Eye (tissue), 1 donor: ENCODE measurements around the gene NME5.
"Not testable (repeated sequence)": the region's sequence is repeated elsewhere in the genome, so short reads cannot be mapped to it uniquely, and the experiment has no call there.

Source experiments
- DNase-seq: peaks from one replicate; pipeline ENCODE4 v3.0.0-alpha.2; 2015

Gene NME5, protein sequence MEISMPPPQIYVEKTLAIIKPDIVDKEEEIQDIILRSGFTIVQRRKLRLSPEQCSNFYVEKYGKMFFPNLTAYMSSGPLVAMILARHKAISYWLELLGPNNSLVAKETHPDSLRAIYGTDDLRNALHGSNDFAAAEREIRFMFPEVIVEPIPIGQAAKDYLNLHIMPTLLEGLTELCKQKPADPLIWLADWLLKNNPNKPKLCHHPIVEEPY

DNA sequence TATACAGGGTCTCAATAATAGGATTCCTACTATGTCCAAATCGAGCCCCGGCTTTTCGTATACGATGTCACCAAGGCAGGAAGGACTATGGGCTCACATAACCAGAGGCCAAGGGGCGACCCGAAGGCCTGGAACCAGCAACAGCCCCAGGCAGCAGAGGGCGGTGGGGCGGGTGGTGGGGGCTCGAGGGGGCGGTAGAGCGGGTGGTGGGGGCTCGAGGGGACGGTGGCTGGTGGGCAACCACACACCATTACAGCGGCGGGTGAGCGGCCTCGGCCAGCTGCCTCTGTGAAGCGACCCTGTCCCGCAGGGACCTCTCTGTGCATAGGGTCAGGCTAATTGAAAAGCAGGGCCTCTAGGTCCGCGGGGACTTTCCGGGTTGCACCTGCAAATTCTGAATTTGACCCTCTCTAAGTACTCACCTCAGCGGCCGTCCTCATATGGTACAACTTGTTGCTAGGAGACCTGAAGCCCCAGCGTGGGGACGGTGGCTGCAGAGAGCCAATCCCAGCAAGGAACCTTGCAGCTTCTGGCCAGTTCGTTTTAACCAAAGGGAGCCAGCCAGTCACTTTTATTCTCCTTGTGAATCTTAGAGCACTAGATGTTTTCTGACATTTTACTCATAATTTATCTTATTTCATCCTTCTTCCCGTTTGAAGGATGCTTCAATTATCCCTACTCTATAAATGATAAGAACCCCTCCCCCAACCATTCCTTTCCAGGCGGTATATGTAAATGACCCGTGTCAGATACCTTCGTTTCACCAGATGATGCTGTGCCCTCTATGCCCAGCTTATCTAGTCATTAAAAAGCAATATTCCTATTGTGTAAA lies at the start of gene NME5:
NME5 (minus strand) TSS at position 480 of the 832 bp plus-strand sequence. CDS start 648 bp downstream, outside the sequence.
- DNase-seq = peak; percentile 91

- DNase-seq = no peak
Observed at GRCh38 chr5:138188626-138189025, 49.4 kb upstream of the NME5 start.

DNA sequence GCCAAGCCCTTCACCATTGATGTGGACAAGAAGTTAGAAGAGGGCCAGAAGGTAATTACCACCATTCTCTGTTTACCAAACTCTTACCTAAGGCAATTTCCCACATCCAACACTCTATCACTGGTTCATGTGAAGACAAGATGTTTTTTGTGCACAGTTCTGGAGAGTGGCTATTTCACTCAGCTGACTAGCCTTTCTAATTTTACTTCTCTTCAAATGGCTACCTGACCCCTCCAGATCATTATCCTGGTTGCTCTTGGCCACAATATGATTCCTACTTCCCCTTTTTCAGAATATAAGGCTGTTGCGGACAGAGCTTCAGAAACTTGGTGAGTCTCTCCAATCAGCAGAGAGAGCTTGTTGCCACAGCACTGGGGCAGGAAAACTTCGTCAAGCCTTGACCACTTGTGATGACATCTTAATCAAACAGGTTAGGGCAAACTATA lies 46.8 kb upstream of the NME5 start:
- DNase-seq = no peak

DNA sequence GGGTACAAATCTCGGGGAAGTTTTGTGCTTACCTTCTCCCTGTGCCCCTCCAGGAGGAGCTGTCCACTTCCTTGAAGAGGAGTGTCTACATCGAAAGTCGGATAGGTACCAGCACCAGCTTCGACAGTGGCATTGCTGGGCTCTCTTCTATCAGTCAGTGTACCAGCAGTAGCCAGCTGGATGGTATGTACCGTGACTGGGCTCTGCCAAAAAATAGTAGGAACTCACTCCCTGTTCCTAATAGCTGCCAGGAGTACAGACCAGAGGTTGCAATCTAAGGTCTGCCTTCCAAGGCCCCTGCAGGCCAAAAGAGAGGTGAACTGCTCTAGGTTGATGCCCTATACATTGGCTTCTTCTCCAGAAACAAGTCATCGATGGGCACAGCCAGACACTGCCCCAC lies 43.6 kb upstream of the NME5 start:
- no peak for DNase-seq

DNA sequence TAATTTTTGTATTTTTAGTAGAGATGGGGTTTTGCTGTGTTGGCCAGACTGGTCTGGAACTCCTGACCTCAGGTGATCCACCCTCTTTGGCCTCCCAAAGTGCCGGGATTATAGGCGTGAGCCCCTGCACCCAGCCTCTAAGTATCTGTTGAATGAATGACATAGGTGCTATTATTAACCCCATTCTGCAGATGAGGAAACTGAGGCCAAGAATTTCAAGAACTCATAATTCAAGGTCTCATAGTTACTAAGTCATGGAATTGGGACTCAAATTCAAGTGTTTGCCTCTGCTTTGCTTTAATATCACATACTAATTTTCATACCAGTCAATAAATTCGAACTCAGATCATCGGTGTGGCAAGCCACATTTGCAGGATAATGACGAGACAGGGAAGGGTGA lies 41.6 kb upstream of the NME5 start:
- no peak for DNase-seq

- DNase-seq = peak; percentile 82
Observed at GRCh38 chr5:138180183-138180782, 41.1 kb upstream of the NME5 start.

- DNase-seq = no peak
Observed at GRCh38 chr5:138179277-138179857, 40.1 kb upstream of the NME5 start.

GRCh38 chr5:138178516-138179276 lies 39.5 kb upstream of the NME5 start, which contains the start of the genes BRD8 and KIF20A:
TSS of gene BRD8 (minus strand) at chr5:138178630. CDS start at chr5:138178614, 16 bp downstream.
TSS of gene KIF20A (plus strand) at chr5:138179112. CDS start at chr5:138179681, 569 bp downstream.
- peak; percentile 99 for DNase-seq

- peak; percentile 59 for DNase-seq
Observed at GRCh38 chr5:138177941-138178515, 38.8 kb upstream of the NME5 start.

DNA sequence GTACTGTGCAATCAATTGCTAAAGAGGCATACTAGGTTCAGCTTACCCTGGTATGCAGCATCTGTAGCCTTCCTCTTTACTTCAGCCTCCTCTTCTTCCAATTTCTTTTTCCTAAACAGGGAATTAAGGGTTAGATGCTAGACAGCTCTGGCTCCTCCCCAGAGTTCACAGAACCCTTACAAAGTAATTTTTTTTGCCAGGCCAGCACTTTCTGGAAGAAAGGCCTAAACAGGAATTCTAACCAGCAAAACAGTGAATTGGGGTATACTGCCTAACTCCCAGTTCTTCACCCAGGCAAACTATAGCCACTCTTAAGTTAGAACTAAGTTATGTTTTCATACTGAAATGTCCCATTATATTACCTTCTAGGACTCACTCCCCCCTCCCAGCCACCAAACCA lies 31.1 kb upstream of the NME5 start:
- no peak for DNase-seq

- DNase-seq = no peak
Observed at GRCh38 chr5:138169124-138169523, 29.9 kb upstream of the NME5 start.

GRCh38 chr5:138163721-138164120 lies 24.5 kb upstream of the NME5 start:
- no peak for DNase-seq

GRCh38 chr5:138160706-138161105 lies 21.5 kb upstream of the NME5 start:
- DNase-seq = no peak

DNA sequence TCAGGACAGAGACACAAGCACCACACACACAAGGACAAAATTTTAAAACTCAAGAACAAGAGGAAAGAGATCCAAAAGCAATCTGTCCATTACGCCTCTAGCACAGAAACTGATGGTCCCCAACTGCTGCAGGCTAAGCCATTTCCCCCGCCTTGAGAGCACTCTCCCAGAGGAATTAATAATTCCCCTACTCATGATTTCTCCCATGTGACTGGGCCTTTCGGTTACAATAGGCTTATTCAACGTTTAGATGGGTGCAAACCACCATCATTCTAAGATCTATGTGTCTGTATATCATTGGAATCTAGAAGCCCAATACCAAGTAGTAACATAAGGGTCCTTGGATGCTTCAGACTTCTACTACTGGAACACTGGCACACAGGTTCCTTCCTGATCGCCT lies 20.4 kb upstream of the NME5 start:
- no peak for DNase-seq

- DNase-seq = no peak
Observed at GRCh38 chr5:138157626-138158025, 18.4 kb upstream of the NME5 start.

DNA sequence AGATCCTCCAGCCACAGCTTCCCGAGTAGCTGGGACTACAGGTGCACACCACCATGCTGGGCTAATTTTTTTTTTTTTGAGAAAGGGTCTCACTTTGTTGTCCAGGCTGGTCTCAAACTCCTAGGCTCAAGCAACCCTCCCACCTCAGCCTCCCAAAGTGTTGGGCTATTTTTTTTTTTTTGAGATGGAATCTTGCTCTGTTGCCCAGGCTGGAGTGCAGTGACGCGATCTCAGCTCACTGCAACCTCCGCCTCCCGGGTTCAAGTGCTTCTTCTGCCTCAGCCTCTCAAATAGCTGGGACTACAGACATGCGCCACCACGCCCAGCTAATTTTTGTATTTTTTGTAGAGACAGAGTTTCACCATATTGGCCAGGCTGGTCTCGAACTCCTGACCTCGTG lies 16.7 kb upstream of the NME5 start:
- DNase-seq = not testable (repeated sequence)

DNA sequence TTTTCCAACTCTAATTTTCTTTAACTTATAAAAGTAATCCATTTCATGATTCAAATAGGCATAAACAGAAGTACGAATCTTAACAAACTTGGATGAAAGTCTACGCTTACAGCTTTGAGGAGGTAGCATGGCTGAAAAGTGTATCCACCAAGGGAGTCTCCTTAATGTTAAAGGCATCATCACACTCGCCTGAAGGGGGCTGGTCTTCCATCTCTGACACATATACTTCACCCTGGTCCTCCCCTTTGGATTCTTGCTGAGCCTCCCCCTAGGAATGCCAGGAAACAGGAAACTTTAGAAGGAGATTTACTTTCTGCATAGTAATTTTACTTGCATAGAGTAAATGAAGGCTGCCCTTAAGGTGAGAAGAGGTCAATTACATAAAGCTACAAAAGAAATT lies 10.3 kb upstream of the NME5 start:
- DNase-seq = no peak

- DNase-seq = no peak
Observed at GRCh38 chr5:138148811-138149210, 9.6 kb upstream of the NME5 start.

DNA sequence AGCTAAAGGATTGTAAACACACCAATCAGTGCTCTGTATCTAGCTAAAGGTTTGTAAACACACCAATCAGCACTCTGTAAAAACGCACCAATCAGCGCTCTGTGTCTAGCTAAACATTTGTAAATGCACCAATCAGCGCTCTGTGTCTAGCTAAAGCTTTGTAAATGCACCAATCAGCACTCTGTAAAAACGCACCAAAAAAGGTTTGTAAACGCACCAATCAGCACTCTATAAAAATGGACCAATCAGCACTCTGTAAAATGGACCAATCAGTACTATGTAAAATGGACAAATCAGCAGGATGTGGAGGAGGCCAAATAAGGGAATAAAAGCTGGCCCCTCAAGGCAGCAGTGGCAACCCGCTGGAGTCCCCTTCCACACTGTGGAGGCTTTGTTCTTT lies 4.3 kb upstream of the NME5 start:
- DNase-seq = not testable (repeated sequence)

GRCh38 chr5:138141734-138142133 lies 2.5 kb upstream of the NME5 start:
- no peak for DNase-seq

DNA sequence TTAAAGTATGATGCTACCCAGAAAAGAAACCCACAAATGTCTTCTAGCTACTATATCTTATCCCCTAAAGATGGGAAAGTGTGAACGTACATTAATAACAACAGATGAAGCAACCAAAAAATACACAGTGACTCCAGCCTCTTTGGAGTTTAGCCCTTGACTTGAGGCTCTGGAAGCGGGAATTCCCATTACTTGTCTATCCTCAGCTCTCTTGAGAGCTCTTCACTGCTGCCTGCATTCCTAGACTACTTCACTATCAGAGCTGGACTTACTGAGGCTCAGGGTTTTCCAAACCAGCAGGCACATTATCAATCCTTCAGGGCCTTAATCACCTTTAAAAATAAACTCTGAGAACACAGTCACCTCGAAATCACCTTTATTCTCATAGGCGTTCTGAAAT lies 1.0 kb upstream of the NME5 start:
- DNase-seq = no peak

DNA sequence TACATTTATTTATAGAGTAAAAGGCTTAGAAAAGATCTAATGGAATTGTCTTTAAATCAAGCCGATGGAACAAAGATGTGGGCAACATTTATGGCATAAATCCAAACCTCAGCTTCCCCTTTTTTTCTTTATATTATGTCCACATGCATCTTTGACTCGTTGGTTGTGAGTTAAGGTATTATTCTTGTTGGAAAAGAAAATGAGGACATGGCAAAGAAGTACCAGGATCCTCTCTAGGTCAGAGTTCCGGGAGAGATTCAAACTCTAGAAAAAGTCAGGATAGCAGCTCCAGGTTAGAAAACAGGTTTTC lies 508 bp upstream of the NME5 start:
- DNase-seq = no peak
